ENCODE data around the gene CTNNA2.

DNA sequence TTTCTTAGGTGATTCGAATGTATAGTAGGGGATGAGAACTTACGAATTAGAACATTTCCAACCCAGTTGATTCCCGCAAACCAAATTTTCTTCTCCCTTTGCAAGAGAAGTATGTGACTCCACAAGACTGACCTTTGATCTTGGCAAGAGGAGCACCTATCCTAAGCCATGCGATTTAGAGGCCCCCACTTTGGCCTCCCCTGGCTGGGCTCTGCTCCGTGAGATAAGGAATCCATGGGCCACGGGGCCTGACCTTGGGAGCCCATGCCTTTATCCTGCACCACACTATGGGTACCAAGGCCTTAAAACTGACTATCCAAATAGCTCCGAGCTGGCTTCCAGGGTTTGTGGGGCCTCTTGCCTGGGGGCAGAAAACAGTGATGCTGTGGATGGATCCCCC, 656.0 kb downstream of the CTNNA2 start:
- TF ChIP-seq POLR2A (IDR thresholded peaks at IDR 0.05; ENCODE audit: low read length) (no peak), SREBF2 (IDR thresholded peaks at IDR 0.05) (no peak)
- TF ChIP-seq, protein P1, sequence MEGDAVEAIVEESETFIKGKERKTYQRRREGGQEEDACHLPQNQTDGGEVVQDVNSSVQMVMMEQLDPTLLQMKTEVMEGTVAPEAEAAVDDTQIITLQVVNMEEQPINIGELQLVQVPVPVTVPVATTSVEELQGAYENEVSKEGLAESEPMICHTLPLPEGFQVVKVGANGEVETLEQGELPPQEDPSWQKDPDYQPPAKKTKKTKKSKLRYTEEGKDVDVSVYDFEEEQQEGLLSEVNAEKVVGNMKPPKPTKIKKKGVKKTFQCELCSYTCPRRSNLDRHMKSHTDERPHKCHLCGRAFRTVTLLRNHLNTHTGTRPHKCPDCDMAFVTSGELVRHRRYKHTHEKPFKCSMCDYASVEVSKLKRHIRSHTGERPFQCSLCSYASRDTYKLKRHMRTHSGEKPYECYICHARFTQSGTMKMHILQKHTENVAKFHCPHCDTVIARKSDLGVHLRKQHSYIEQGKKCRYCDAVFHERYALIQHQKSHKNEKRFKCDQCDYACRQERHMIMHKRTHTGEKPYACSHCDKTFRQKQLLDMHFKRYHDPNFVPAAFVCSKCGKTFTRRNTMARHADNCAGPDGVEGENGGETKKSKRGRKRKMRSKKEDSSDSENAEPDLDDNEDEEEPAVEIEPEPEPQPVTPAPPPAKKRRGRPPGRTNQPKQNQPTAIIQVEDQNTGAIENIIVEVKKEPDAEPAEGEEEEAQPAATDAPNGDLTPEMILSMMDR (IDR thresholded peaks at IDR 0.05): no peak

All from A549 (cell line).